WTC11 (cell line): Measurements from ENCODE around the gene SMYD3.

Experiments used
- IRF2 ChIP-seq: sonication (generic); formaldehyde crosslinking; IDR thresholded peaks from 2 replicates; pipeline ENCODE4 v1.8.0; 2022; ENCODE audit warnings: low read depth, missing genetic modification reagents, borderline replicate concordance
- NR2C2 ChIP-seq: sonication (generic); formaldehyde crosslinking; IDR thresholded peaks from 2 replicates; pipeline ENCODE4 v1.8.0; 2022; ENCODE audit warnings: mild to moderate bottlenecking, missing genetic modification reagents
- RORB ChIP-seq: fragments of 250-450 bp; sonication (Bioruptor Pico); IDR thresholded peaks from 2 replicates; pipeline ENCODE4 v1.9.0; 2021; ENCODE audit warnings: mild to moderate bottlenecking
- TF ChIP-seq, protein P1 (sequence below): fragments of 200-600 bp; IDR thresholded peaks from 2 replicates; pipeline ENCODE4 v1.8.0; 2022; ENCODE audit warnings: antibody characterized with exemption
- TF ChIP-seq, protein P2 (sequence below): sonication (generic); formaldehyde crosslinking; IDR thresholded peaks from 2 replicates; pipeline ENCODE4 v1.8.1; 2023; ENCODE audit warnings: mild to moderate bottlenecking, missing genetic modification reagents, moderate library complexity
- TF ChIP-seq, protein P3 (sequence below): sonication (generic); formaldehyde crosslinking; conservative IDR thresholded peaks from 2 replicates; pipeline ENCODE4 v1.8.1; 2022; ENCODE audit warnings: mild to moderate bottlenecking, missing genetic modification reagents
- TF ChIP-seq, protein P4 (sequence below): fragments of 250-450 bp; sonication (Bioruptor Pico); IDR thresholded peaks from 2 replicates; pipeline ENCODE4 v1.9.0; 2021; ENCODE audit warnings: moderate library complexity, mild to moderate bottlenecking, inconsistent platforms, borderline replicate concordance

DNA sequence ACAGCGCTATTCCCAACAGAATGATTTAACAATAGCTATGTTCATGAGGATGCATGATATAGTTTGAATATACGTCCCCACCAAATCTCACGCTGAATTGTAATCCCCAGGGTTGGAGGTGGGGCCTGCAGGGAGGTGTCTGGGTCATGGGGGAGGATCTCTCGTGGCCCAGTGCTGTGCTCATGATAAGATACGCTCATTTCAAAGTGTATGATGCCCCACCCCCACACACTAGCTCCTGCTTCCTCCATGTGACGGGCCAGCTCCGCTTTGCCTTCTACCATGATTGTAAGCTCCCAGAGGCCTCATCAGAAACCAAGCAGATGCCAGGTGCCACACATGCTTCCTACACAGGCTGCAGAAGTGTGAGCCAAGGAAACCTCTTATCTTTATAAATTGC lies 93.6 kb downstream of the SMYD3 start:
- TF ChIP-seq, protein P1, sequence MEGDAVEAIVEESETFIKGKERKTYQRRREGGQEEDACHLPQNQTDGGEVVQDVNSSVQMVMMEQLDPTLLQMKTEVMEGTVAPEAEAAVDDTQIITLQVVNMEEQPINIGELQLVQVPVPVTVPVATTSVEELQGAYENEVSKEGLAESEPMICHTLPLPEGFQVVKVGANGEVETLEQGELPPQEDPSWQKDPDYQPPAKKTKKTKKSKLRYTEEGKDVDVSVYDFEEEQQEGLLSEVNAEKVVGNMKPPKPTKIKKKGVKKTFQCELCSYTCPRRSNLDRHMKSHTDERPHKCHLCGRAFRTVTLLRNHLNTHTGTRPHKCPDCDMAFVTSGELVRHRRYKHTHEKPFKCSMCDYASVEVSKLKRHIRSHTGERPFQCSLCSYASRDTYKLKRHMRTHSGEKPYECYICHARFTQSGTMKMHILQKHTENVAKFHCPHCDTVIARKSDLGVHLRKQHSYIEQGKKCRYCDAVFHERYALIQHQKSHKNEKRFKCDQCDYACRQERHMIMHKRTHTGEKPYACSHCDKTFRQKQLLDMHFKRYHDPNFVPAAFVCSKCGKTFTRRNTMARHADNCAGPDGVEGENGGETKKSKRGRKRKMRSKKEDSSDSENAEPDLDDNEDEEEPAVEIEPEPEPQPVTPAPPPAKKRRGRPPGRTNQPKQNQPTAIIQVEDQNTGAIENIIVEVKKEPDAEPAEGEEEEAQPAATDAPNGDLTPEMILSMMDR = no peak
- TF ChIP-seq NR2C2 (CRISPR knock-in tag) = no peak
- TF ChIP-seq, protein P2, sequence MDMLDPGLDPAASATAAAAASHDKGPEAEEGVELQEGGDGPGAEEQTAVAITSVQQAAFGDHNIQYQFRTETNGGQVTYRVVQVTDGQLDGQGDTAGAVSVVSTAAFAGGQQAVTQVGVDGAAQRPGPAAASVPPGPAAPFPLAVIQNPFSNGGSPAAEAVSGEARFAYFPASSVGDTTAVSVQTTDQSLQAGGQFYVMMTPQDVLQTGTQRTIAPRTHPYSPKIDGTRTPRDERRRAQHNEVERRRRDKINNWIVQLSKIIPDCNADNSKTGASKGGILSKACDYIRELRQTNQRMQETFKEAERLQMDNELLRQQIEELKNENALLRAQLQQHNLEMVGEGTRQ = no peak
- TF ChIP-seq, protein P3, sequence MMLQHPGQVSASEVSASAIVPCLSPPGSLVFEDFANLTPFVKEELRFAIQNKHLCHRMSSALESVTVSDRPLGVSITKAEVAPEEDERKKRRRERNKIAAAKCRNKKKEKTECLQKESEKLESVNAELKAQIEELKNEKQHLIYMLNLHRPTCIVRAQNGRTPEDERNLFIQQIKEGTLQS (CRISPR knock-in tag) = no peak
- TF ChIP-seq, protein P4, sequence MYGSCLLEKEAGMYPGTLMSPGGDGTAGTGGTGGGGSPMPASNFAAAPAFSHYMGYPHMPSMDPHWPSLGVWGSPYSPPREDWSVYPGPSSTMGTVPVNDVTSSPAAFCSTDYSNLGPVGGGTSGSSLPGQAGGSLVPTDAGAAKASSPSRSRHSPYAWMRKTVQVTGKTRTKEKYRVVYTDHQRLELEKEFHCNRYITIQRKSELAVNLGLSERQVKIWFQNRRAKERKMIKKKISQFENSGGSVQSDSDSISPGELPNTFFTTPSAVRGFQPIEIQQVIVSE (CRISPR knock-in tag) = no peak
- TF ChIP-seq RORB (CRISPR knock-in tag) = no peak
- TF ChIP-seq IRF2 (CRISPR knock-in tag) = no peak
